HCT116 (cell line): ENCODE results near the gene PRKAG1. TPM values are rescaled to one million over a fixed set of nuclear protein-coding genes. Genes with fewer than 3 reads are reported as not detected.

Experiments
- ATAC-seq: fragments of 200-7000 bp; cut with Tn5 transposase; 2 replicates; pipeline ENCODE4 v1.9.1; 2020; ENCODE audit warnings: mild to moderate bottlenecking, moderate library complexity
- BruUV-seq: library from RNA; stranded (reverse); fragments of 400-500 nt; replicated peaks from 2 replicates; lab custom pipeline; 2021; lab: Mats Ljungman, UMichigan
- CTCF ChIA-PET: fragments of 300-600 bp; sonication (Branson Sonifier 250); formaldehyde crosslinking; loops from one replicate; lab custom pipeline; 2021; ENCODE audit warnings: antibody characterized with exemption; lab: Charles Lee
- POLR2A ChIA-PET: fragments of 300-600, 350-600 bp; sonication (Branson Sonifier 250); formaldehyde crosslinking; loops from one replicate; lab custom pipeline; 2021; ENCODE audit warnings: antibody characterized with exemption; lab: Charles Lee
- RAD21 ChIA-PET, 2 experiments: fragments of 300-600 bp; sonication (Branson Sonifier 250); formaldehyde crosslinking; loops; one replicate each; lab custom pipeline; 2023; ENCODE audit warnings: low total read pairs in 2 of 2; ENCODE audit not compliant: uncharacterized antibody in 2 of 2, unreplicated experiment in 2 of 2, low non-redundant PET in 1 of 2; lab: Charles Lee
- DNase-seq: peaks from one replicate; pipeline ENCODE4 v3.0.0-alpha.2; 2010; ENCODE audit warnings: low read depth, low spot score
- H2AFZ ChIP-seq: fragments of 200-600 bp; shearing (Covaris generic), sonication (generic); 2 replicates; pipeline ENCODE4 v1.6.1; 2017; ENCODE audit warnings: low read depth, mixed run types, mixed read lengths, antibody characterized with exemption, low read length; ENCODE audit not compliant: poor library complexity, severe bottlenecking
- H3K27ac ChIP-seq: 2 replicates; pipeline ENCODE4 v1.5.1; 2012; ENCODE audit warnings: low read depth, low read length
- H3K27me3 ChIP-seq: fragments of 200-600 bp; sonication (generic); 2 replicates; pipeline ENCODE4 v1.6.1; 2016; ENCODE audit warnings: mixed run types, low read length, mixed read lengths; ENCODE audit not compliant: insufficient read depth
- H3K36me3 ChIP-seq, 2 experiments: fragments of 200-500 bp in 1 of 2; fragments of 200-600 bp in 1 of 2; sonication (Bioruptor generic) in 1 of 2; sonication (generic) in 1 of 2; 2 replicates each; pipeline versions ENCODE4 v1.5.1 to v1.6.1; 2014 to 2016; ENCODE audit warnings: low read length in 2 of 2, inconsistent platforms in 1 of 2, mixed read lengths in 1 of 2, mixed run types in 1 of 2; ENCODE audit not compliant: insufficient read depth in 2 of 2, control insufficient read depth in 1 of 2
- H3K4me1 ChIP-seq, 2 experiments: fragments of 200-600 bp in 1 of 2; sonication (generic) in 1 of 2; 2 replicates each; pipeline versions ENCODE4 v1.5.1 to v1.6.1; 2012 to 2017; ENCODE audit warnings: low read length in 2 of 2, inconsistent platforms in 1 of 2, mild to moderate bottlenecking in 1 of 2, mixed read lengths in 1 of 2, mixed run types in 1 of 2, moderate library complexity in 1 of 2; ENCODE audit not compliant: insufficient read depth in 2 of 2, control insufficient read depth in 1 of 2
- H3K4me2 ChIP-seq: fragments of 200-600 bp; sonication (generic); 2 replicates; pipeline ENCODE4 v1.6.1; 2017; ENCODE audit warnings: mixed run types, low read length, mixed read lengths
- H3K4me3 ChIP-seq, 2 experiments: fragments of 200-600 bp in 1 of 2; sonication (generic) in 1 of 2; replicated peaks in 1 of 2; 2 replicates each; pipeline ENCODE4 v1.5.1; 2011 to 2016; ENCODE audit warnings: low read length in 2 of 2, control low read depth in 1 of 2, low read depth in 1 of 2, mild to moderate bottlenecking in 1 of 2, mixed read lengths in 1 of 2, mixed run types in 1 of 2
- H3K79me2 ChIP-seq: fragments of 200-600 bp; sonication (generic); 2 replicates; pipeline ENCODE4 v1.6.1; 2017; ENCODE audit warnings: mild to moderate bottlenecking, mixed run types, low read length, moderate library complexity, mixed read lengths; ENCODE audit not compliant: insufficient read depth
- H3K9ac ChIP-seq: fragments of 200-600 bp; sonication (generic); 2 replicates; pipeline ENCODE4 v1.6.1; 2016; ENCODE audit warnings: low read length, mixed read lengths
- H3K9me2 ChIP-seq: fragments of 200-600 bp; sonication (generic), shearing (Covaris generic); 2 replicates; pipeline ENCODE4 v1.6.1; 2017; ENCODE audit warnings: mixed run types, mild to moderate bottlenecking, moderate library complexity; ENCODE audit not compliant: insufficient read depth
- H3K9me3 ChIP-seq, 2 experiments: fragments of 200-500 bp in 1 of 2; fragments of 200-600 bp in 1 of 2; sonication (Bioruptor generic) in 1 of 2; sonication (generic) in 1 of 2; 2 replicates each; pipeline ENCODE4 v1.6.1; 2014 to 2017; ENCODE audit warnings: low read length in 2 of 2, mixed read lengths in 2 of 2, inconsistent platforms in 1 of 2, low read depth in 1 of 2, mild to moderate bottlenecking in 1 of 2, mixed run types in 1 of 2, moderate library complexity in 1 of 2; ENCODE audit not compliant: control insufficient read depth in 1 of 2, insufficient read depth in 1 of 2
- H4K20me1 ChIP-seq: fragments of 200-600 bp; sonication (generic), shearing (Covaris generic); 2 replicates; pipeline ENCODE4 v1.6.1; 2017; ENCODE audit warnings: mixed run types, mild to moderate bottlenecking, moderate library complexity; ENCODE audit not compliant: insufficient read depth
- CEBPB ChIP-seq: IDR thresholded peaks from 2 replicates; pipeline ENCODE4 v1.6.1; 2012; ENCODE audit warnings: low read depth
- ELF1 ChIP-seq: IDR thresholded peaks from 2 replicates; pipeline ENCODE4 v1.6.1; 2012; ENCODE audit warnings: low read depth, borderline replicate concordance
- JUND ChIP-seq: IDR thresholded peaks from 2 replicates; pipeline ENCODE4 v1.6.1; 2012
- POLR2A ChIP-seq: IDR thresholded peaks from 2 replicates; pipeline ENCODE4 v1.7.0; 2011; ENCODE audit warnings: borderline replicate concordance; ENCODE audit not compliant: insufficient read depth, insufficient read length; ENCODE audit errors: extremely low read depth
- POLR2AphosphoS5 ChIP-seq: IDR thresholded peaks from 2 replicates; pipeline ENCODE4 v1.6.1; 2011; ENCODE audit warnings: mild to moderate bottlenecking, low read depth, low read length, moderate library complexity
- REST ChIP-seq: IDR thresholded peaks from 2 replicates; pipeline ENCODE4 v1.6.1; 2012; ENCODE audit warnings: low read depth
- TCF7L2 ChIP-seq: IDR thresholded peaks from 2 replicates; pipeline ENCODE4 v1.7.0; 2011; ENCODE audit warnings: borderline replicate concordance, inconsistent platforms; ENCODE audit not compliant: insufficient read depth, insufficient read length; ENCODE audit errors: extremely low read depth
- ZFX ChIP-seq: fragments of 450-650 bp; IDR thresholded peaks from 2 replicates; pipeline ENCODE4 v1.6.1; 2017
- intact Hi-C: fragments of 100-400 bp; cut with micrococcal nuclease; formaldehyde crosslinking; loops from 2 replicates; pipeline ENCODE4 v1.10.0; 2022
- total RNA-seq: library from RNA; stranded (reverse); gene quantifications from one replicate; pipeline ENCODE4 v1.2.1, GENCODE V29; 2021; ENCODE audit not compliant: unreplicated experiment
- TF ChIP-seq, protein P1 (sequence below): IDR thresholded peaks from 2 replicates; pipeline ENCODE4 v1.6.1; 2012

PRKAG1 gene
- total RNA-seq, 1 experiment from 2014 or later = 64.6 TPM

DNA sequence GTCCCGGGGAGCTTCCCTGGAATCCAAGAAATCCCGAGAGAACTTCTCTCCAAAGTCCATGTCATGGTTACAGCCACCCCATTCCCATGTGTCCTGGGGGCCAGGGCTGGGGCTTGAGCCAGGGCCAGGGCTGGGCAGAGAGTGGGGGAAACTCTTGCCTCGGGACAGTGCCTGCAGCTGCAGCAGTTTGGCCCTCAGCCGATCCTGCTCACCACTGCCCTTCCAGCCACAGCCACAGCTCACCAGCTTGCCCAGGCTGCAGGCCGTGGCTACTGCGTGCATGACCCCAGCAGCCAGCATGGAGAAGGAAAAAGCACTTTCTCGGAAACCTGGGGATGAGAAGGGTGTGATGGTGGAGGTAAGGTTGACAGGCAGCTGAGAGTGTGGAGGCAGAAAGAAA lies 50.6 kb downstream of the PRKAG1 start:
- no peaks in the 10 kb centered on the region for H3K9me2 ChIP-seq
- no peaks in the 10 kb centered on the region for H3K9me3 ChIP-seq
- H3K4me3 ChIP-seq = no peak overlapping the region
- no peak overlapping the region for H2AFZ ChIP-seq
- H3K79me2 ChIP-seq = peaks cover 9% of the 10 kb centered on the region; the same call in 1 of the 2 replicates
- ATAC-seq (no peak), DNase-seq (no peak)
- intact Hi-C loops = no loop called here
- H3K4me2 ChIP-seq = no peak overlapping the region
- H3K36me3 ChIP-seq = no peaks in the 10 kb centered on the region
- no peaks in the 10 kb centered on the region for H4K20me1 ChIP-seq
- CTCF ChIA-PET = interaction anchor here (0.9 to 1.8 kb wide), 2 partner anchors 17 to 20 kb away, joined by 4 to 8 read pairs; no protein-coding TSS in a partner anchor
- H3K9ac ChIP-seq = no peak overlapping the region
- BruUV-seq = no TSS peak
- TF ChIP-seq POLR2AphosphoS5 (no peak), CEBPB (no peak), ELF1 (no peak), JUND (no peak), POLR2A (no peak), ZFX (no peak), TCF7L2 (no peak), REST (no peak)
- TF ChIP-seq, protein P1, sequence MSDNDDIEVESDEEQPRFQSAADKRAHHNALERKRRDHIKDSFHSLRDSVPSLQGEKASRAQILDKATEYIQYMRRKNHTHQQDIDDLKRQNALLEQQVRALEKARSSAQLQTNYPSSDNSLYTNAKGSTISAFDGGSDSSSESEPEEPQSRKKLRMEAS = no peak
- TF ChIP-seq, all 23 proteins: peak for 0
- no peak overlapping the region for H3K27ac ChIP-seq
- RAD21 ChIA-PET = no interaction called here
- peaks cover 6 to 20% of the 10 kb centered on the region in 2 experiments; a peak in 3 of 4 replicates for H3K4me1 ChIP-seq
- POLR2A ChIA-PET = no interaction called here
- no peaks in the 10 kb centered on the region for H3K27me3 ChIP-seq
